Keratinocyte (primary cell): Measurements from ENCODE around the gene API5. TPM values are rescaled to one million over a fixed set of nuclear protein-coding genes. Genes with fewer than 3 reads are reported as not detected.

ENCODE experiments used
- DNase-seq: peaks from one replicate; pipeline ENCODE4 v3.0.0-alpha.2; 2011; ENCODE audit warnings: low read depth, missing footprints, low spot score
- FAIRE-seq: peaks from 2 replicates; lab custom pipeline; 2011; peaks lifted over from hg19 to GRCh38; lab: Jason Lieb, UNC
- H2AFZ ChIP-seq: 2 replicates; pipeline ENCODE4 v1.6.0; 2012; ENCODE audit warnings: low read length, control low read depth, inconsistent platforms; ENCODE audit not compliant: control insufficient read depth
- H3K27ac ChIP-seq: 2 replicates; pipeline ENCODE4 v1.5.1; 2011; ENCODE audit warnings: low read length; ENCODE audit not compliant: control insufficient read depth, insufficient read depth
- H3K27me3 ChIP-seq: 3 replicates; pipeline ENCODE4 v1.6.0; 2011; ENCODE audit warnings: low read length; ENCODE audit not compliant: control insufficient read depth, insufficient read depth; ENCODE audit errors: extremely low read depth
- H3K36me3 ChIP-seq, 2 experiments: 2 replicates in 1 of 2; 3 replicates in 1 of 2; pipeline ENCODE4 v1.5.1; 2011; ENCODE audit warnings: low read length in 2 of 2, mild to moderate bottlenecking in 1 of 2; ENCODE audit not compliant: control insufficient read depth in 2 of 2, insufficient read depth in 2 of 2; ENCODE audit errors: extremely low read depth in 1 of 2
- H3K4me1 ChIP-seq: 3 replicates; pipeline ENCODE4 v1.5.1; 2011; ENCODE audit warnings: low read length; ENCODE audit not compliant: control insufficient read depth, insufficient read depth; ENCODE audit errors: extremely low read depth
- H3K4me2 ChIP-seq: 3 replicates; pipeline ENCODE4 v1.6.0; 2011; ENCODE audit warnings: low read depth, low read length; ENCODE audit not compliant: control insufficient read depth, insufficient read depth; ENCODE audit errors: extremely low read depth
- H3K4me3 ChIP-seq, 3 experiments: fragments of 200-600 bp in 1 of 3; sonication (generic) in 1 of 3; 2 replicates in 2 of 3; 3 replicates in 1 of 3; pipeline ENCODE4 v1.5.1; 2011 to 2016; ENCODE audit warnings: low read length in 3 of 3, mild to moderate bottlenecking in 3 of 3, control low read depth in 2 of 3, inconsistent platforms in 1 of 3, low read depth in 1 of 3, mixed read lengths in 1 of 3, mixed run types in 1 of 3, moderate library complexity in 1 of 3; ENCODE audit not compliant: control insufficient read depth in 2 of 3, insufficient read depth in 2 of 3; ENCODE audit errors: extremely low read depth in 1 of 3
- H3K79me2 ChIP-seq: 2 replicates; pipeline ENCODE4 v1.6.0; 2012; ENCODE audit warnings: low read length; ENCODE audit not compliant: control insufficient read depth, insufficient read depth
- H3K9ac ChIP-seq: 3 replicates; pipeline ENCODE4 v1.6.0; 2011; ENCODE audit warnings: low read length; ENCODE audit not compliant: control insufficient read depth, insufficient read depth; ENCODE audit errors: extremely low read depth
- H3K9me1 ChIP-seq: 3 replicates; pipeline ENCODE4 v1.6.0; 2011; ENCODE audit warnings: low read length; ENCODE audit not compliant: control insufficient read depth, insufficient read depth; ENCODE audit errors: extremely low read depth
- H3K9me3 ChIP-seq: 2 replicates; pipeline ENCODE4 v1.5.1; 2012; ENCODE audit warnings: low read depth, low read length; ENCODE audit not compliant: control insufficient read depth
- H4K20me1 ChIP-seq: 3 replicates; pipeline ENCODE4 v1.6.0; 2011; ENCODE audit warnings: low read length; ENCODE audit not compliant: control insufficient read depth, insufficient read depth; ENCODE audit errors: extremely low read depth
- EZH2 ChIP-seq: IDR thresholded peaks from one replicate; pipeline ENCODE4 v1.6.1; 2012; ENCODE audit warnings: inconsistent platforms, mild to moderate bottlenecking, low read length, moderate library complexity
- dilution Hi-C: fragments of 300-500 bp; cut with MboI; formaldehyde crosslinking; loops from one replicate; pipeline ENCODE4 v1.7.0; 2020; ENCODE audit warnings: low sequenced_read_pairs; ENCODE audit not compliant: extremely low pct_ligation_motif_present
- polyA plus RNA-seq, 5 experiments: library from polyadenylated mRNA; depleted of rRNA in 3 of 5; stranded (reverse) in 3 of 5; stranded (forward) in 1 of 5; unstranded in 1 of 5; fragments of >200 nt; gene quantifications; 1 replicate in 1 of 5; 2 replicates in 3 of 5; 3 replicates in 1 of 5; pipeline versions ENCODE4 v1.2.1 to v1.2.3, GENCODE V29; 2011 to 2012; ENCODE audit warnings: missing spikeins in 2 of 5, low read depth in 1 of 5, low replicate concordance in 1 of 5
- TF ChIP-seq, protein P1 (sequence below), 3 experiments: IDR thresholded peaks in 1 of 3; conservative IDR thresholded peaks in 1 of 3; optimal IDR thresholded peaks in 1 of 3; 2 replicates in 2 of 3; 3 replicates in 1 of 3; pipeline versions ENCODE3 to v1.5.1; 2011; ENCODE audit warnings: low read length in 3 of 3, mild to moderate bottlenecking in 3 of 3, moderate library complexity in 2 of 3, control low read depth in 1 of 3, inconsistent platforms in 1 of 3; ENCODE audit not compliant: insufficient read depth in 2 of 3; ENCODE audit errors: extremely low read depth in 1 of 3

Gene API5
- polyA plus RNA-seq, 1 donor (not counting 4 experiments of a cell fraction or from before 2014, with no cell fraction given), result 117 TPM

DNA sequence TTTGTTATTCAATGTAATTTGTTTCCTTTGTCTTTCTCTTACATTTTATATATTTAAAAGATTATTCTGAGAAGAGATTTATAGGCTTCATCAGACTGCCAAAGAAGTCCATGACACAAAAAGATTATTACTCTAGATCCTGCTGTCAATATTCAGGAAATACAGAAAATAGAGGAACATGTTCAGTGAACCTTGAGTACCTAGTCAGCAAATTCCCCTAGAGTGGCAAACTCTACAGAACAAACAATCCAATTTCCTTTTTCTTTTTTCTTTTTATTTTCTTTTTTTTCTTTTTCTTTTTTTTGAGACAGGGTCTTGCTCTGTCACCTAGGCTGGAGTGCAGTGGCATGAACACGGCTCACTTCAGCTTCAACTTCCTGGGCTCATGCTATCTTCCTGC lies 70.8 kb downstream of the API5 start:
- Histone ChIP-seq H3K79me2 (peaks cover 13% of the 10 kb centered on the region), H3K9ac (no peak overlapping the region), H3K27ac (no peak overlapping the region), H3K36me3 (peaks cover 3 to 7% of the 10 kb centered on the region in 2 experiments), H3K9me1 (peaks cover 3% of the 10 kb centered on the region), H3K9me3 (no peaks in the 10 kb centered on the region), H4K20me1 (no peaks in the 10 kb centered on the region), H2AFZ (no peak overlapping the region), H3K27me3 (no peaks in the 10 kb centered on the region), H3K4me3 (no peak overlapping the region), H3K4me2 (no peak overlapping the region), H3K4me1 (peaks cover 9% of the 10 kb centered on the region)
- TF ChIP-seq, protein P1, sequence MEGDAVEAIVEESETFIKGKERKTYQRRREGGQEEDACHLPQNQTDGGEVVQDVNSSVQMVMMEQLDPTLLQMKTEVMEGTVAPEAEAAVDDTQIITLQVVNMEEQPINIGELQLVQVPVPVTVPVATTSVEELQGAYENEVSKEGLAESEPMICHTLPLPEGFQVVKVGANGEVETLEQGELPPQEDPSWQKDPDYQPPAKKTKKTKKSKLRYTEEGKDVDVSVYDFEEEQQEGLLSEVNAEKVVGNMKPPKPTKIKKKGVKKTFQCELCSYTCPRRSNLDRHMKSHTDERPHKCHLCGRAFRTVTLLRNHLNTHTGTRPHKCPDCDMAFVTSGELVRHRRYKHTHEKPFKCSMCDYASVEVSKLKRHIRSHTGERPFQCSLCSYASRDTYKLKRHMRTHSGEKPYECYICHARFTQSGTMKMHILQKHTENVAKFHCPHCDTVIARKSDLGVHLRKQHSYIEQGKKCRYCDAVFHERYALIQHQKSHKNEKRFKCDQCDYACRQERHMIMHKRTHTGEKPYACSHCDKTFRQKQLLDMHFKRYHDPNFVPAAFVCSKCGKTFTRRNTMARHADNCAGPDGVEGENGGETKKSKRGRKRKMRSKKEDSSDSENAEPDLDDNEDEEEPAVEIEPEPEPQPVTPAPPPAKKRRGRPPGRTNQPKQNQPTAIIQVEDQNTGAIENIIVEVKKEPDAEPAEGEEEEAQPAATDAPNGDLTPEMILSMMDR (optimal IDR thresholded peaks at IDR 0.05 in 1 of 3, IDR thresholded peaks at IDR 0.05 in 1 of 3, conservative IDR thresholded peaks at IDR 0.05 in 1 of 3; ENCODE audit: extremely low read depth in 1 of 3, insufficient read depth in 2 of 3, low read length in 3 of 3), result no peak
- TF ChIP-seq EZH2, result no peak
- dilution Hi-C loops, result no loop called here
- FAIRE-seq (no peak), DNase-seq (no peak)

DNA sequence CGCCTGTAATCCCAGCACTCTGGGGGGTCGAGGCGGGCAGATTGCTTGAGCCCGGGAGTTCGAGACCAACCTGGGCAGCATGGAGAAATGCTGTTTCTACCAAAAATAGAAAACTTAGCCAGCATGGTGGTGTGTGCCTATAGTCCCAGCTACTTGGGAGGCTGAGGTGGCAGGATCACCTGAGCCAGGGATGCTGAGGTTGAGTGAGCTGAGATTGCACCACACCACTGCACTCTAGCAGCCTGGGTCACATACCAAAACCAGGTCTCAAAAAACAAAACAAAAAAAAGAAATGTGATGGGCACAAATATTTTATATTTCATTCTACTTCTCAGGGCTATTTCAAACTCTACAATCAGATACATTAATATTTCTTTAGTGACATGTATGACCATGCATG lies 72.6 kb downstream of the API5 start:
- no peak for TF ChIP-seq EZH2
- Histone ChIP-seq H3K9ac (no peak overlapping the region), H3K79me2 (peaks cover 4% of the 10 kb centered on the region), H3K36me3 (peaks cover 3 to 7% of the 10 kb centered on the region in 2 experiments), H3K9me3 (no peaks in the 10 kb centered on the region), H4K20me1 (no peaks in the 10 kb centered on the region), H3K9me1 (peaks cover 3% of the 10 kb centered on the region), H3K4me3 (no peak overlapping the region), H3K4me1 (peaks cover 9% of the 10 kb centered on the region), H2AFZ (no peak overlapping the region), H3K27me3 (no peaks in the 10 kb centered on the region), H3K27ac (no peak overlapping the region), H3K4me2 (no peak overlapping the region)
- dilution Hi-C loops, result no loop called here
- FAIRE-seq, result no peak
- DNase-seq, result no peak

DNA sequence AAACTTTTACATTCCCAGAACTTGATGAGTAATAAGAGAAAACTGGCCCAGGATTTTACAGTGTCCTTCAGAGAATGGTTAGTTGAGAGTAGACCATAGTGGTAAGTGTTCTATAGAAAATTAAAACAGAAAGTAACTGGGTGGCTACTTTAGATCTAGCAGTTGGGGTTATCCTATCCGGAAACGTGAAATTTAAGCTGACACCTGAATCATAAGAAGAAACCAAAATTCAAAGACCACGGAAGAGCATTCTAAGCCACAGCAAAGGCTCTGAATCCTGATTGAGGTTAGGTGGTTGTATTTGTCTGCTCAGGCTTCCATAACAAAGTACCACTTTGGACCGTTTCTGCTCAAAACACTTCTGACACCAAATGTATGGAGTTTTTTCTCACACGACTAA lies 80.9 kb downstream of the API5 start:
- peaks cover 4 to 5% of the 10 kb centered on the region in 2 experiments for H3K36me3 ChIP-seq
- no peak overlapping the region for H2AFZ ChIP-seq
- no peaks in the 10 kb centered on the region for H3K27me3 ChIP-seq
- no peaks in the 10 kb centered on the region for H3K9me1 ChIP-seq
- TF ChIP-seq EZH2, result no peak
- TF ChIP-seq, protein P1 (optimal IDR thresholded peaks at IDR 0.05 in 1 of 3, IDR thresholded peaks at IDR 0.05 in 1 of 3, conservative IDR thresholded peaks at IDR 0.05 in 1 of 3; ENCODE audit: extremely low read depth in 1 of 3, insufficient read depth in 2 of 3, low read length in 3 of 3), result no peak
- H3K4me3 ChIP-seq, result no peak overlapping the region
- no peak for DNase-seq
- H3K27ac ChIP-seq, result no peak overlapping the region
- no peaks in the 10 kb centered on the region for H3K79me2 ChIP-seq
- no peaks in the 10 kb centered on the region for H4K20me1 ChIP-seq
- H3K9me3 ChIP-seq, result no peaks in the 10 kb centered on the region
- no peak for FAIRE-seq
- dilution Hi-C loops, result no loop called here
- H3K4me1 ChIP-seq, result no peaks in the 10 kb centered on the region
- H3K9ac ChIP-seq, result no peak overlapping the region
- H3K4me2 ChIP-seq, result no peak overlapping the region
